HepG2 (cell line): Measurements from ENCODE around the gene DPM1. TPM values are rescaled to one million over a fixed set of nuclear protein-coding genes. Genes with fewer than 3 reads are reported as not detected.

Experiments used
- ARNT ChIP-seq: fragments of 450-650 bp; IDR thresholded peaks from 2 replicates; pipeline ENCODE4 v1.6.1; 2017
- FOXP4 ChIP-seq: sonication (generic); formaldehyde crosslinking; IDR thresholded peaks from 2 replicates; pipeline ENCODE4 v1.4.0; 2020; ENCODE audit warnings: missing genetic modification reagents
- HDAC2 ChIP-seq: sonication (generic); formaldehyde crosslinking; IDR thresholded peaks from 2 replicates; pipeline ENCODE4 v1.4.0; 2020; ENCODE audit warnings: missing genetic modification reagents
- HNF4G ChIP-seq, 2 experiments: sonication (generic) in 1 of 2; formaldehyde crosslinking in 1 of 2; IDR thresholded peaks; 2 replicates each; pipeline versions ENCODE4 v1.4.0 to v1.6.1; 2011 to 2020; ENCODE audit warnings: borderline replicate concordance in 2 of 2, low read depth in 2 of 2, mild to moderate bottlenecking in 2 of 2, low read length in 1 of 2, missing genetic modification reagents in 1 of 2, moderate library complexity in 1 of 2
- JUNB ChIP-seq: sonication (generic); formaldehyde crosslinking; IDR thresholded peaks from 2 replicates; pipeline ENCODE4 v1.8.0; 2022; ENCODE audit warnings: missing genetic modification reagents, mild to moderate bottlenecking, borderline replicate concordance
- NR1H2 ChIP-seq: sonication (generic); formaldehyde crosslinking; IDR thresholded peaks from 2 replicates; pipeline ENCODE4 v1.8.1; 2022; ENCODE audit warnings: low read depth, missing genetic modification reagents, borderline replicate concordance
- RARA ChIP-seq: IDR thresholded peaks from 2 replicates; pipeline ENCODE4 v1.6.1; 2016; ENCODE audit warnings: missing genetic modification reagents, missing compliant biosample characterization
- TEAD3 ChIP-seq: optimal IDR thresholded peaks from 2 replicates; pipeline ENCODE3; 2016; ENCODE audit warnings: borderline replicate concordance
- ZBTB21 ChIP-seq: sonication (generic); formaldehyde crosslinking; IDR thresholded peaks from 2 replicates; pipeline ENCODE4 v1.4.0; 2020; ENCODE audit warnings: missing genetic modification reagents
- ZFP37 ChIP-seq: sonication (generic); formaldehyde crosslinking; IDR thresholded peaks from 2 replicates; pipeline ENCODE4 v1.4.0; 2020; ENCODE audit warnings: missing genetic modification reagents, borderline replicate concordance
- ZMAT5 ChIP-seq: sonication (generic); formaldehyde crosslinking; IDR thresholded peaks from 2 replicates; pipeline ENCODE4 v1.5.0; 2020; ENCODE audit warnings: mild to moderate bottlenecking, low read depth, missing genetic modification reagents, borderline replicate concordance
- ZNF782 ChIP-seq: sonication (generic); formaldehyde crosslinking; IDR thresholded peaks from 2 replicates; pipeline ENCODE4 v1.4.0; 2020; ENCODE audit warnings: missing genetic modification reagents, mild to moderate bottlenecking, borderline replicate concordance
- ZNF879 ChIP-seq: sonication (generic); formaldehyde crosslinking; IDR thresholded peaks from 2 replicates; pipeline ENCODE4 v1.8.1; 2023; ENCODE audit warnings: missing genetic modification reagents
- polyA plus RNA-seq, 8 experiments: library from polyadenylated mRNA; depleted of rRNA in 3 of 8; stranded (reverse) in 7 of 8; unstranded in 1 of 8; fragments of >200 nt; fragmentation: Illumina TruSeq in 4 of 8; extraction: Trizol in 4 of 8; gene quantifications; 2 replicates each; pipeline versions ENCODE4 v1.2.1 to v1.2.3, GENCODE V29; 2011 to 2016; ENCODE audit warnings: low read depth in 4 of 8, missing spikeins in 1 of 8, mixed read lengths in 1 of 8; ENCODE audit not compliant: insufficient read depth in 1 of 8
- total RNA-seq, 5 experiments: library from RNA; depleted of rRNA; stranded (reverse); fragments of >200 nt; fragmentation: Illumina TruSeq; extraction: Trizol; gene quantifications; 2 replicates each; pipeline ENCODE4 v1.2.3, GENCODE V29; 2016; ENCODE audit warnings: low read depth in 1 of 5
- TF ChIP-seq, protein P1 (sequence below): IDR thresholded peaks from 2 replicates; pipeline ENCODE4 v1.6.1; 2012; ENCODE audit warnings: low read depth, low read length, improper control_type of control experiment
- TF ChIP-seq, protein P2 (sequence below): sonication (generic); formaldehyde crosslinking; IDR thresholded peaks from 2 replicates; pipeline ENCODE4 v1.4.0; 2020; ENCODE audit warnings: missing genetic modification reagents, mild to moderate bottlenecking, borderline replicate concordance
- TF ChIP-seq, protein P3 (sequence below): sonication (generic); formaldehyde crosslinking; IDR thresholded peaks from 2 replicates; pipeline ENCODE4 v1.5.1; 2020; ENCODE audit warnings: missing genetic modification reagents, mild to moderate bottlenecking, borderline replicate concordance
- TF ChIP-seq, protein P4 (sequence below), 2 experiments: fragments of 450-650 bp in 1 of 2; sonication (generic) in 1 of 2; formaldehyde crosslinking; IDR thresholded peaks; 2 replicates each; pipeline versions ENCODE4 v1.5.0 to v1.8.0; 2020 to 2022; ENCODE audit warnings: mild to moderate bottlenecking in 1 of 2, missing genetic modification reagents in 1 of 2

DPM1 gene
- total and polyA plus RNA-seq, 2 of the 13 experiments (the other 11 are each of a cell fraction or from before 2014, with no cell fraction given): 83.2 to 161 TPM

GRCh38 chr20:50980071-50980681 lies 21.8 kb upstream of the DPM1 start (continued):
- TF ChIP-seq, protein P1, sequence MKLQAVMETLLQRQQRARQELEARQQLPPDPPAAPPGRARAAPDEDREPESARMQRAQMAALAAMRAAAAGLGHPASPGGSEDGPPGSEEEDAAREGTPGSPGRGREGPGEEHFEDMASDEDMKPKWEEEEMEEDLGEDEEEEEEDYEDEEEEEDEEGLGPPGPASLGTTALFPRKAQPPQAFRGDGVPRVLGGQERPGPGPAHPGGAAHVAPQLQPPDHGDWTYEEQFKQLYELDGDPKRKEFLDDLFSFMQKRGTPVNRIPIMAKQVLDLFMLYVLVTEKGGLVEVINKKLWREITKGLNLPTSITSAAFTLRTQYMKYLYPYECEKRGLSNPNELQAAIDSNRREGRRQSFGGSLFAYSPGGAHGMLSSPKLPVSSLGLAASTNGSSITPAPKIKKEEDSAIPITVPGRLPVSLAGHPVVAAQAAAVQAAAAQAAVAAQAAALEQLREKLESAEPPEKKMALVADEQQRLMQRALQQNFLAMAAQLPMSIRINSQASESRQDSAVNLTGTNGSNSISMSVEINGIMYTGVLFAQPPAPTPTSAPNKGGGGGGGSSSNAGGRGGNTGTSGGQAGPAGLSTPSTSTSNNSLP: peak; percentile 69; the same call in 1 of the 2 replicates
- TF ChIP-seq TEAD3 (CRISPR knock-in tag): peak; percentile 59
- TF ChIP-seq FOXP4 (CRISPR knock-in tag): no peak
- no peak for TF ChIP-seq ARNT
- 0 out of 2 replicates have a peak, but pooled peaks have one; percentile 24 for TF ChIP-seq JUNB (CRISPR knock-in tag)
- TF ChIP-seq ZMAT5 (CRISPR knock-in tag): no peak
- TF ChIP-seq, protein P2, sequence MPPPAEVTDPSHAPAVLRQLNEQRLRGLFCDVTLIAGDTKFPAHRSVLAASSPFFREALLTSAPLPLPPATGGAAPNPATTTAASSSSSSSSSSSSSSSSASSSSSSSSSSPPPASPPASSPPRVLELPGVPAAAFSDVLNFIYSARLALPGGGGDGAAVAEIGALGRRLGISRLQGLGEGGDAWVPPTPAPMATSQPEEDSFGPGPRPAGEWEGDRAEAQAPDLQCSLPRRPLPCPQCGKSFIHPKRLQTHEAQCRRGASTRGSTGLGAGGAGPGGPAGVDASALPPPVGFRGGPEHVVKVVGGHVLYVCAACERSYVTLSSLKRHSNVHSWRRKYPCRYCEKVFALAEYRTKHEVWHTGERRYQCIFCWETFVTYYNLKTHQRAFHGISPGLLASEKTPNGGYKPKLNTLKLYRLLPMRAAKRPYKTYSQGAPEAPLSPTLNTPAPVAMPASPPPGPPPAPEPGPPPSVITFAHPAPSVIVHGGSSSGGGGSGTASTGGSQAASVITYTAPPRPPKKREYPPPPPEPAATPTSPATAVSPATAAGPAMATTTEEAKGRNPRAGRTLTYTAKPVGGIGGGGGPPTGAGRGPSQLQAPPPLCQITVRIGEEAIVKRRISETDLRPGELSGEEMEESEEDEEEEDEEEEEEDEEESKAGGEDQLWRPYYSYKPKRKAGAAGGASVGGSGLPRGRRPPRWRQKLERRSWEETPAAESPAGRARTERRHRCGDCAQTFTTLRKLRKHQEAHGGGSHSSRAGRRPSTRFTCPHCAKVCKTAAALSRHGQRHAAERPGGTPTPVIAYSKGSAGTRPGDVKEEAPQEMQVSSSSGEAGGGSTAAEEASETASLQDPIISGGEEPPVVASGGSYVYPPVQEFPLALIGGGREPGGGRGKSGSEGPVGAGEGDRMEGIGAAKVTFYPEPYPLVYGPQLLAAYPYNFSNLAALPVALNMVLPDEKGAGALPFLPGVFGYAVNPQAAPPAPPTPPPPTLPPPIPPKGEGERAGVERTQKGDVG (CRISPR knock-in tag): no peak
- TF ChIP-seq ZNF879 (CRISPR knock-in tag): no peak
- no peak for TF ChIP-seq HNF4G (IDR thresholded peaks at IDR 0.05; ENCODE audit: borderline replicate concordance, low read depth, low read length)
- no peak for TF ChIP-seq HNF4G (CRISPR knock-in tag; IDR thresholded peaks at IDR 0.05; ENCODE audit: borderline replicate concordance, low read depth)
- TF ChIP-seq, protein P3, sequence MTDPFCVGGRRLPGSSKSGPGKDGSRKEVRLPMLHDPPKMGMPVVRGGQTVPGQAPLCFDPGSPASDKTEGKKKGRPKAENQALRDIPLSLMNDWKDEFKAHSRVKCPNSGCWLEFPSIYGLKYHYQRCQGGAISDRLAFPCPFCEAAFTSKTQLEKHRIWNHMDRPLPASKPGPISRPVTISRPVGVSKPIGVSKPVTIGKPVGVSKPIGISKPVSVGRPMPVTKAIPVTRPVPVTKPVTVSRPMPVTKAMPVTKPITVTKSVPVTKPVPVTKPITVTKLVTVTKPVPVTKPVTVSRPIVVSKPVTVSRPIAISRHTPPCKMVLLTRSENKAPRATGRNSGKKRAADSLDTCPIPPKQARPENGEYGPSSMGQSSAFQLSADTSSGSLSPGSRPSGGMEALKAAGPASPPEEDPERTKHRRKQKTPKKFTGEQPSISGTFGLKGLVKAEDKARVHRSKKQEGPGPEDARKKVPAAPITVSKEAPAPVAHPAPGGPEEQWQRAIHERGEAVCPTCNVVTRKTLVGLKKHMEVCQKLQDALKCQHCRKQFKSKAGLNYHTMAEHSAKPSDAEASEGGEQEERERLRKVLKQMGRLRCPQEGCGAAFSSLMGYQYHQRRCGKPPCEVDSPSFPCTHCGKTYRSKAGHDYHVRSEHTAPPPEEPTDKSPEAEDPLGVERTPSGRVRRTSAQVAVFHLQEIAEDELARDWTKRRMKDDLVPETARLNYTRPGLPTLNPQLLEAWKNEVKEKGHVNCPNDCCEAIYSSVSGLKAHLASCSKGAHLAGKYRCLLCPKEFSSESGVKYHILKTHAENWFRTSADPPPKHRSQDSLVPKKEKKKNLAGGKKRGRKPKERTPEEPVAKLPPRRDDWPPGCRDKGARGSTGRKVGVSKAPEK: no peak
- TF ChIP-seq ZNF782 (CRISPR knock-in tag): no peak
- no peak for TF ChIP-seq RARA (CRISPR knock-in tag)
- TF ChIP-seq, protein P4, sequence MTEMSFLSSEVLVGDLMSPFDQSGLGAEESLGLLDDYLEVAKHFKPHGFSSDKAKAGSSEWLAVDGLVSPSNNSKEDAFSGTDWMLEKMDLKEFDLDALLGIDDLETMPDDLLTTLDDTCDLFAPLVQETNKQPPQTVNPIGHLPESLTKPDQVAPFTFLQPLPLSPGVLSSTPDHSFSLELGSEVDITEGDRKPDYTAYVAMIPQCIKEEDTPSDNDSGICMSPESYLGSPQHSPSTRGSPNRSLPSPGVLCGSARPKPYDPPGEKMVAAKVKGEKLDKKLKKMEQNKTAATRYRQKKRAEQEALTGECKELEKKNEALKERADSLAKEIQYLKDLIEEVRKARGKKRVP (CRISPR knock-in tag; IDR thresholded peaks at IDR 0.05): peak in 1 of 2 experiments; percentile 75; a peak in 2 of 4 replicates
- peak; percentile 92 for TF ChIP-seq ZBTB21 (CRISPR knock-in tag)
- no peak for TF ChIP-seq NR1H2 (CRISPR knock-in tag)
- TF ChIP-seq ZFP37 (CRISPR knock-in tag): no peak
- no peak for TF ChIP-seq HDAC2 (CRISPR knock-in tag)
